ENCODE measurements around the gene ACIN1.

Gene ACIN1

GRCh38 chr14:23066855-23067744 is 27.8 kb downstream of the ACIN1 start:
- Histone ChIP-seq H2AFZ (ENCODE audit: low read length) (no peak overlapping the region), H3K9ac (ENCODE audit: low read depth, low read length, poor library complexity) (no peak overlapping the region), H2AK5ac (ENCODE audit: low read depth, low read length) (no peak overlapping the region), H3K9me3 (replicated peaks in 1 of 2; ENCODE audit: control insufficient read depth in 2 of 2, insufficient read depth in 1 of 2, low read depth in 1 of 2, low read length in 2 of 2) (no peaks in the 10 kb centered on the region), H4K91ac (ENCODE audit: low read depth, low read length, poor library complexity) (no peak overlapping the region), H3K18ac (ENCODE audit: low read length) (no peak overlapping the region), H3K14ac (ENCODE audit: low read length) (no peak overlapping the region), H3K4me2 (ENCODE audit: insufficient read depth, low read length, poor library complexity, severe bottlenecking) (no peak overlapping the region), H2BK120ac (ENCODE audit: low read depth, low read length) (no peak overlapping the region), H3K36me3 (replicated peaks in 1 of 2; ENCODE audit: control insufficient read depth in 2 of 2, insufficient read depth in 2 of 2, low read length in 2 of 2) (peaks cover 61 to 77% of the 10 kb centered on the region in 2 donors), H3K27me3 (ENCODE audit: control insufficient read depth in 3 of 3, insufficient read depth in 3 of 3, low read depth in 1 of 3, low read length in 3 of 3) (no peaks in the 10 kb centered on the region), H3K4me1 (ENCODE audit: control insufficient read depth in 2 of 2, insufficient read depth in 1 of 2, low read depth in 1 of 2, low read length in 2 of 2) (peaks cover 21 to 23% of the 10 kb centered on the region in 2 donors), H3K4ac (ENCODE audit: low read length) (no peak overlapping the region), H3K27ac (replicated peaks; ENCODE audit: low read length) (no peak overlapping the region), H3K4me3 (ENCODE audit: low read length in 2 of 2) (no peak overlapping the region), H2BK12ac (ENCODE audit: low read length) (no peak overlapping the region), H3K23ac (ENCODE audit: low read depth, low read length, poor library complexity) (no peak overlapping the region), H3K79me1 (ENCODE audit: low read depth, low read length) (peaks cover 8% of the 10 kb centered on the region), H4K8ac (ENCODE audit: low read depth, low read length) (no peak overlapping the region), H2BK5ac (ENCODE audit: low read length) (no peak overlapping the region), H2BK15ac (ENCODE audit: low read length) (no peak overlapping the region)
- DNase-seq (ENCODE audit: low spot score), result no peak
- WGBS, 2 donors (ENCODE audit: extremely low coverage in 2 of 2, insufficient read length in 2 of 2, insufficient replicate concordance in 1 of 2), result no CpG with 5 or more reads among the region's 23 CpGs

- H3K27me3 ChIP-seq (ENCODE audit: control insufficient read depth in 3 of 3, insufficient read depth in 3 of 3, low read depth in 1 of 3, low read length in 3 of 3), result no peaks in the 10 kb centered on the region
- no peak overlapping the region for H3K4ac ChIP-seq (ENCODE audit: low read length)
- H2BK15ac ChIP-seq (ENCODE audit: low read length), result no peak overlapping the region
- no peak overlapping the region for H3K9ac ChIP-seq (ENCODE audit: low read depth, low read length, poor library complexity)
- H3K9me3 ChIP-seq (replicated peaks in 1 of 2; ENCODE audit: control insufficient read depth in 2 of 2, insufficient read depth in 1 of 2, low read depth in 1 of 2, low read length in 2 of 2), result no peaks in the 10 kb centered on the region
- no peak overlapping the region for H2AFZ ChIP-seq (ENCODE audit: low read length)
- no peak overlapping the region for H4K91ac ChIP-seq (ENCODE audit: low read depth, low read length, poor library complexity)
- H3K18ac ChIP-seq (ENCODE audit: low read length), result no peak overlapping the region
- no peak overlapping the region for H4K8ac ChIP-seq (ENCODE audit: low read depth, low read length)
- no peak overlapping the region for H2BK12ac ChIP-seq (ENCODE audit: low read length)
- H3K4me2 ChIP-seq (ENCODE audit: insufficient read depth, low read length, poor library complexity, severe bottlenecking), result no peak overlapping the region
- H3K4me3 ChIP-seq (ENCODE audit: low read length in 2 of 2), result no peak overlapping the region
- H3K23ac ChIP-seq (ENCODE audit: low read depth, low read length, poor library complexity), result peak overlapping the region; percentile 14
- peaks cover 18% of the 10 kb centered on the region in 2 donors for H3K4me1 ChIP-seq (ENCODE audit: control insufficient read depth in 2 of 2, insufficient read depth in 1 of 2, low read depth in 1 of 2, low read length in 2 of 2)
- no peak overlapping the region for H2AK5ac ChIP-seq (ENCODE audit: low read depth, low read length)
- H3K27ac ChIP-seq (replicated peaks; ENCODE audit: low read length), result no peak overlapping the region
- no CpG with 5 or more reads among the region's 3 CpGs for WGBS, 2 donors (ENCODE audit: extremely low coverage in 2 of 2, insufficient read length in 2 of 2, insufficient replicate concordance in 1 of 2)
- H2BK120ac ChIP-seq (ENCODE audit: low read depth, low read length), result no peak overlapping the region
- no peak for DNase-seq (ENCODE audit: low spot score)
- H2BK5ac ChIP-seq (ENCODE audit: low read length), result no peak overlapping the region
- H3K79me1 ChIP-seq (ENCODE audit: low read depth, low read length), result peaks cover 8% of the 10 kb centered on the region
- H3K36me3 ChIP-seq (replicated peaks in 1 of 2; ENCODE audit: control insufficient read depth in 2 of 2, insufficient read depth in 2 of 2, low read length in 2 of 2), result peaks cover 63 to 82% of the 10 kb centered on the region in 2 donors
- no peak overlapping the region for H3K14ac ChIP-seq (ENCODE audit: low read length)
Measured at GRCh38 chr14:23066368-23066767, 28.6 kb downstream of the ACIN1 start.

DNA sequence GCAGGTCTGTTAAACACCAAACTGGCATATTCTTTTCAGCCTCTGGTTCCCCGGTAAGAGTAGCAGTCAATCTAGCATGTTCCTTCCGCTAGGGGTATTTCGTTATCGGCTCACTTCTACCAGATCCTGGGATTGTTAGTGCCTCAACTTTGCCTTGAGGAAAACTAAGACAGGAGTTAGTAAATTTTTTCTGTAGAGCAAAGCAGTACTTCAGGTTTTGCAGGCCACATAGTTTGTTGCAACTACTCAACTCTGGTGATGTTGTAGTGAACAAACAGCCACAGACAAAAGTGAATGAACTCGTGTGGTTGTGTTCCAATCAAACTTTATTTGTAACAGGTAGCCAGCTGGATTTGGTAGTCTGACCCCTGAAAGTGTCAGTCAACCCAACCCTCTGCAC is 31.3 kb downstream of the ACIN1 start:
- H3K4me1 ChIP-seq (ENCODE audit: control insufficient read depth in 2 of 2, insufficient read depth in 1 of 2, low read depth in 1 of 2, low read length in 2 of 2), result peaks cover under 1 to 9% of the 10 kb centered on the region in 2 donors
- no peak overlapping the region for H2AK5ac ChIP-seq (ENCODE audit: low read depth, low read length)
- no peaks in the 10 kb centered on the region for H3K9me3 ChIP-seq (replicated peaks in 1 of 2; ENCODE audit: control insufficient read depth in 2 of 2, insufficient read depth in 1 of 2, low read depth in 1 of 2, low read length in 2 of 2)
- H3K79me1 ChIP-seq (ENCODE audit: low read depth, low read length), result peaks cover 8% of the 10 kb centered on the region
- no peak overlapping the region for H4K91ac ChIP-seq (ENCODE audit: low read depth, low read length, poor library complexity)
- no peak overlapping the region for H3K4me2 ChIP-seq (ENCODE audit: insufficient read depth, low read length, poor library complexity, severe bottlenecking)
- no peak overlapping the region for H2BK15ac ChIP-seq (ENCODE audit: low read length)
- no peak overlapping the region for H3K4me3 ChIP-seq (ENCODE audit: low read length in 2 of 2)
- H3K14ac ChIP-seq (ENCODE audit: low read length), result no peak overlapping the region
- no peak overlapping the region for H3K18ac ChIP-seq (ENCODE audit: low read length)
- no peak overlapping the region for H3K4ac ChIP-seq (ENCODE audit: low read length)
- no peak overlapping the region for H3K27ac ChIP-seq (replicated peaks; ENCODE audit: low read length)
- no peak overlapping the region for H4K8ac ChIP-seq (ENCODE audit: low read depth, low read length)
- peaks cover 71 to 97% of the 10 kb centered on the region in 2 donors for H3K36me3 ChIP-seq (replicated peaks in 1 of 2; ENCODE audit: control insufficient read depth in 2 of 2, insufficient read depth in 2 of 2, low read length in 2 of 2)
- no peaks in the 10 kb centered on the region for H3K27me3 ChIP-seq (ENCODE audit: control insufficient read depth in 3 of 3, insufficient read depth in 3 of 3, low read depth in 1 of 3, low read length in 3 of 3)
- no peak for DNase-seq (ENCODE audit: low spot score)
- H3K9ac ChIP-seq (ENCODE audit: low read depth, low read length, poor library complexity), result no peak overlapping the region
- H2BK5ac ChIP-seq (ENCODE audit: low read length), result no peak overlapping the region
- no CpG with 5 or more reads among the region's 5 CpGs for WGBS, 2 donors (ENCODE audit: extremely low coverage in 2 of 2, insufficient read length in 2 of 2, insufficient replicate concordance in 1 of 2)
- H2BK120ac ChIP-seq (ENCODE audit: low read depth, low read length), result no peak overlapping the region
- H2AFZ ChIP-seq (ENCODE audit: low read length), result no peak overlapping the region
- H2BK12ac ChIP-seq (ENCODE audit: low read length), result no peak overlapping the region
- H3K23ac ChIP-seq (ENCODE audit: low read depth, low read length, poor library complexity), result no peak overlapping the region

- H3K4me1 ChIP-seq (ENCODE audit: control insufficient read depth in 2 of 2, insufficient read depth in 1 of 2, low read depth in 1 of 2, low read length in 2 of 2), result peaks cover 0 to 2% of the 10 kb centered on the region in 2 donors
- H4K91ac ChIP-seq (ENCODE audit: low read depth, low read length, poor library complexity), result no peak overlapping the region
- H3K9ac ChIP-seq (ENCODE audit: low read depth, low read length, poor library complexity), result no peak overlapping the region
- H2AK5ac ChIP-seq (ENCODE audit: low read depth, low read length), result no peak overlapping the region
- no peak overlapping the region for H3K27ac ChIP-seq (replicated peaks; ENCODE audit: low read length)
- H3K14ac ChIP-seq (ENCODE audit: low read length), result no peak overlapping the region
- no peaks in the 10 kb centered on the region for H3K27me3 ChIP-seq (ENCODE audit: control insufficient read depth in 3 of 3, insufficient read depth in 3 of 3, low read depth in 1 of 3, low read length in 3 of 3)
- no peak overlapping the region for H3K23ac ChIP-seq (ENCODE audit: low read depth, low read length, poor library complexity)
- no CpG with 5 or more reads among the region's 4 CpGs for WGBS, 2 donors (ENCODE audit: extremely low coverage in 2 of 2, insufficient read length in 2 of 2, insufficient replicate concordance in 1 of 2)
- no peak overlapping the region for H4K8ac ChIP-seq (ENCODE audit: low read depth, low read length)
- H3K4me3 ChIP-seq (ENCODE audit: low read length in 2 of 2), result no peak overlapping the region
- H2BK120ac ChIP-seq (ENCODE audit: low read depth, low read length), result no peak overlapping the region
- H2BK15ac ChIP-seq (ENCODE audit: low read length), result no peak overlapping the region
- no peak overlapping the region for H2AFZ ChIP-seq (ENCODE audit: low read length)
- peaks cover 3% of the 10 kb centered on the region for H3K79me1 ChIP-seq (ENCODE audit: low read depth, low read length)
- H2BK12ac ChIP-seq (ENCODE audit: low read length), result no peak overlapping the region
- DNase-seq (ENCODE audit: low spot score), result no peak
- H2BK5ac ChIP-seq (ENCODE audit: low read length), result no peak overlapping the region
- peaks cover 59 to 86% of the 10 kb centered on the region in 2 donors for H3K36me3 ChIP-seq (replicated peaks in 1 of 2; ENCODE audit: control insufficient read depth in 2 of 2, insufficient read depth in 2 of 2, low read length in 2 of 2)
- no peak overlapping the region for H3K4me2 ChIP-seq (ENCODE audit: insufficient read depth, low read length, poor library complexity, severe bottlenecking)
- no peak overlapping the region for H3K4ac ChIP-seq (ENCODE audit: low read length)
- no peak overlapping the region for H3K18ac ChIP-seq (ENCODE audit: low read length)
- H3K9me3 ChIP-seq (replicated peaks in 1 of 2; ENCODE audit: control insufficient read depth in 2 of 2, insufficient read depth in 1 of 2, low read depth in 1 of 2, low read length in 2 of 2), result no peaks in the 10 kb centered on the region
Measured at GRCh38 chr14:23062002-23062401, 32.9 kb downstream of the ACIN1 start.
